ENCODE results near the gene RPUSD1. TPM values are rescaled to one million over a fixed set of nuclear protein-coding genes. Genes with fewer than 3 reads are reported as not detected.

The RPUSD1 gene
- total and polyA plus RNA-seq, 7 donors, result 10.7 to 31.1 (median 14.7) TPM

DNA sequence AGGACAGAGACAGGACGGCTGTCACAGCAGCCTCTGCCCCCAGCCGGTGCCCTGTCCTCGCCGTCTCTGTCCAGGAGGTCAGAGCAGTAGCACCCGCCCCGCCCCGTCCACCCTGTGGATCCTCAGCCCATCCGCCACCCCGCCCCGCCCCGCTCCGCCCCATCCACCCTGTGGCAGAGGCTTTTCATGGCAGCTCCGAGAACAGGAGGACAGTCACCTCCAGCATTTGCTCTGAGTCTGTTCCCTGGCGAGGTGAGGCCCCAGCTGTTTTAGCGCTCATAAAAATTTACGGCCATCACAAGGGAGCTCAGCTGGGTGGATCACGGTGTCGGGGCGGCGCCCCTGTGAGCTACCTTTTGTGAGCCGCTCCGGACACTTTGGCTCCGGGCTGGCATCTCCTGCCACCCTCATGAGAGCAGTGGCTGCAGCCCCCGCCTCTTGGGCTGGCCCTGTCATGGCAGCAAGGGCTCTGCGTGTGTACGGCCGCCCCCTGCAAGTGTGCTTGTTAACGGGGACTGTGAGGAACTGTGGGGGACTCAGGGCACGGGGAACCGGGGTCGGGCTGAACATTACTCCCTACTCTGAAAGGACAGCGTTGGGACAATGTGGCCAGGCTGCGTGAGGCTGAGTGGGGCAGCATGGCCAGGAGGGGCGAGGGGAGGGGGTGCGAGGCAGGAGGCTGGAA, 44.6 kb upstream of the RPUSD1 start:
- intact Hi-C loops (cut with DNase I), result no loop called here
- Histone ChIP-seq H3K27ac (no peak overlapping the region), H3K27me3 (peaks cover 0 to 41% (median 15%) of the 10 kb centered on the region in 3 donors), H3K4me3 (no peak overlapping the region), H3K9me3 (peaks cover 9 to 23% (median 16%) of the 10 kb centered on the region in 4 donors), H3K36me3 (no peaks in the 10 kb centered on the region), H3K4me1 (no peaks in the 10 kb centered on the region)
- WGBS, 2 donors, result 14 to 62% methylated on average over 35 of the region's 35 CpGs
- TF ChIP-seq, protein P1, sequence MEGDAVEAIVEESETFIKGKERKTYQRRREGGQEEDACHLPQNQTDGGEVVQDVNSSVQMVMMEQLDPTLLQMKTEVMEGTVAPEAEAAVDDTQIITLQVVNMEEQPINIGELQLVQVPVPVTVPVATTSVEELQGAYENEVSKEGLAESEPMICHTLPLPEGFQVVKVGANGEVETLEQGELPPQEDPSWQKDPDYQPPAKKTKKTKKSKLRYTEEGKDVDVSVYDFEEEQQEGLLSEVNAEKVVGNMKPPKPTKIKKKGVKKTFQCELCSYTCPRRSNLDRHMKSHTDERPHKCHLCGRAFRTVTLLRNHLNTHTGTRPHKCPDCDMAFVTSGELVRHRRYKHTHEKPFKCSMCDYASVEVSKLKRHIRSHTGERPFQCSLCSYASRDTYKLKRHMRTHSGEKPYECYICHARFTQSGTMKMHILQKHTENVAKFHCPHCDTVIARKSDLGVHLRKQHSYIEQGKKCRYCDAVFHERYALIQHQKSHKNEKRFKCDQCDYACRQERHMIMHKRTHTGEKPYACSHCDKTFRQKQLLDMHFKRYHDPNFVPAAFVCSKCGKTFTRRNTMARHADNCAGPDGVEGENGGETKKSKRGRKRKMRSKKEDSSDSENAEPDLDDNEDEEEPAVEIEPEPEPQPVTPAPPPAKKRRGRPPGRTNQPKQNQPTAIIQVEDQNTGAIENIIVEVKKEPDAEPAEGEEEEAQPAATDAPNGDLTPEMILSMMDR (IDR thresholded peaks at IDR 0.05), result no peak
- no peak for TF ChIP-seq POLR2AphosphoS5 (IDR thresholded peaks at IDR 0.05)
- TF ChIP-seq POLR2A (IDR thresholded peaks at IDR 0.05), result no peak
- no peak for TF ChIP-seq EP300 (IDR thresholded peaks at IDR 0.05)
- DNase-seq, result no peak

DNA sequence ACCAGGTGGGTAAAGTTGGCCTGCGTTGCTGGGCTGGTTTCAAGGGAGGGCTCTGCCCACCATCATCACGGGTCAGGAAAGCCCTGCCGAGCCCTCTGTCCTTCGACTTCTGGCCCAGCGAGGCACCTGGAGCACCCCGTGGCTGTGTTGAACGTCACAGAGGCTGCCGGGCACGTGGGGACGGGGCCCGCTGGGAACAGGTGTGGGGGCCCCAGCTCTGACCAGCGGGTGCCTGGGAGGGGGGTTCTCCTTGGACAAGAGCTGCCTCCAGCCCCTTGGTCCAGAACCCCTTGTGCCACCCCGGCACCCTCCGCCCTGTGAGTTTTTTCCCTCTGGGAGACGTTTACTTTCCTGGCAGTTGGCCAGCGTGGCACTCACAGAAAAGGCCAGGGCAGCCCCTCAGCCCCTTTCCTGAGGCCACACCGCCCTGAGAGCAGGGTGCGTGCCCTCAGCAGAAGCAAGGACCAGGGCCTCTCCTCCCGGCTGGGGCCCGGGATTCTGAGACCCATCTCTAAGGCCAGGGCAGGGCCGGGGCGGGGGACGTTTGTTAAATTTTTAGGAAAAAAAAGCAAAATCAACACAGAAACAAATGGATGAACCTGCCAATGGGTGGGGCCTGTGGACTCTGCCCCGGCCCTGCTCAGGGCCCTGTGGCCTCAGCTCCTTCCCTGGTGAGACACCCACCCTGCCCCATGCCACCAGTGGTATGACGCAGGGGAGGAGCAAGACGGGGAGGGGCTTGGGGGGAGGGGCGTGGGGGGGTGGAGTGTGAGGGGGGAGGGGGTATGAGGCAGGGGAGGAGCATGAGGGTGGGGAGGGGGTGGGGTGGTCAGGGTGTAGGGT, 43.6 kb upstream of the RPUSD1 start:
- Histone ChIP-seq H3K4me1 (no peaks in the 10 kb centered on the region), H3K9me3 (peaks cover 7 to 22% (median 14%) of the 10 kb centered on the region in 4 donors), H3K27ac (no peak overlapping the region), H3K27me3 (peaks cover 0 to 41% (median 15%) of the 10 kb centered on the region in 3 donors), H3K36me3 (no peaks in the 10 kb centered on the region), H3K4me3 (no peak overlapping the region)
- WGBS, 2 donors, result 26 to 61% methylated on average over 26 to 27 of the region's 27 CpGs
- DNase-seq, result no peak
- TF ChIP-seq EP300 (IDR thresholded peaks at IDR 0.05) (no peak), POLR2A (IDR thresholded peaks at IDR 0.05) (no peak), POLR2AphosphoS5 (IDR thresholded peaks at IDR 0.05) (no peak)
- TF ChIP-seq, protein P1 (IDR thresholded peaks at IDR 0.05), result no peak
- intact Hi-C loops (cut with DNase I), result no loop called here

DNA sequence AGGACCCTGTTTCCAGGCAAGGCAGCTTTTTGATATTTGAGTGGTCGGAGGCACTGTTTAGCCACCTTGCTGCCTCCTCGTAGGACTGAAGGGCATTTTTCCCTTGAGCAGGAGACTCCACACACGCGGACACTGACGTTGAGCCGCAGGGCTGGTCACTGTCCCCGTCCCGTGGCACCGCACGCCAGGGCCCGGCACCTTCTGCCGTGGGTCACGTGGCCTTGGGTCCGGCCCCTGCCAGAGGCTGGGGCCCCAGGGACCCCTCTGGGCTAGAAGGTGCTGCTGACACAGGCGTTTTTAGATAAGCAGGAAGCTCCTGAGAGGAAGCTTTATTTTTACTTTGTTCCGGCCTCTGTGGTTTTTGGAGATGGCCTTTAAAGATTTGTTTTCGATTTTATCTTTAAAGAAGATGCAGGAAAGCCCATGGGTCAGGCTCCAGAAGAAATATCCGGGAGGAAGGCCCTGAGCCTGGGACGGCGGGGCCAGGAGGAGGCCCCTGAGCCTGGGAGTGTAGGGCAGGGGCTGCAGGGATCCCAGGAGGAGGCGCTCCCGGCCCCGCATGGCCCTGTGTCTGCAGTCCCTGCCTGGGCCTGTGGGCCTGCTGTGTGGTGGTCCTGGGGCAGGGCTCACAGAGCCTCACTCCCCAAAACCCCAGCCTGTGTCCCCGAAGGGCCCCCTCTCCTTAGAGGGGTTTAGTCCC, 42.8 kb upstream of the RPUSD1 start:
- H3K27me3 ChIP-seq, result peaks cover 0 to 43% (median 15%) of the 10 kb centered on the region in 3 donors
- H3K4me3 ChIP-seq, result no peak overlapping the region
- H3K4me1 ChIP-seq, result no peaks in the 10 kb centered on the region
- TF ChIP-seq, protein P1 (IDR thresholded peaks at IDR 0.05), result no peak
- TF ChIP-seq POLR2A (IDR thresholded peaks at IDR 0.05) (no peak), POLR2AphosphoS5 (IDR thresholded peaks at IDR 0.05) (no peak), EP300 (IDR thresholded peaks at IDR 0.05) (no peak)
- H3K36me3 ChIP-seq, result no peaks in the 10 kb centered on the region
- H3K27ac ChIP-seq, result no peak overlapping the region
- DNase-seq, result no peak
- intact Hi-C loops (cut with DNase I), result no loop called here
- WGBS, 2 donors, result 52 to 78% methylated on average over 24 of the region's 24 CpGs
- H3K9me3 ChIP-seq, result peaks cover 3 to 17% (median 9%) of the 10 kb centered on the region in 4 donors

DNA sequence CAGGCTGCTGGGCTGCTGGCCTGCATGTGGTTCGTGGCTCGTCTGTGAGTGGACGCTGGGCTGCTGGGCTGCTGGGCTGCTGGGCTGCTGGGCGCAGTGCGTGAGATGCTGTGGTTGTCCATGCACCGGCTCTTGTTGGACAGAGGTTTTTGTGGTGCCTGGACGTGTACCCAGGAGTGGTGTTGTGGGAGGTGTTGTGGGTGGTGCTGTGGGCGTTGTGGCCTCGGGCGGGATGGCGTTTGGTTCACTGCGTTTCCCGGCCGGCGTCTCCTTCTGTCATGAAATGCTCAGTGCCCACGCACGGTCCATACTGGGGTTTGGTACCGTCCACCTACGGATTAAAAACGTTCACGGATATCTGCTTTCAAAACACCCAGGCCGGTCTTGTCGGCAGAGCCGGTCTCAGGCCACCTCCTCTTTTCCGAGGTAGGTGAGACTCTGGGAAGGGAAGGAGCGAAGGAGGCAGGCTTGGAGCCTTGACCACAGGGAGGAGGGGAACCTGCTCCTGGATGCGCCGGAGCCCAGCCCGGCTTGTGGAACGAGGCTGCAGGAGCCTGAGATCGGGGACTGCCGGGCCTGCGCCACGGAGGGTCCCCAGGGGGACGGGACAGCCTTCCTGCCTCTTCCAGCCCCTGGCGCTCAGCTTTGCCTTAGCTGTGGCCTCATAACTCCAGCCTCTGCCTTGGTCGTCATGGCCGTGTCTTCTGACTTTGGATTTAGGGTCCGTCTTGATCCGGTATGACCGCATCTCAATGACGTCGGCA, 42.1 kb upstream of the RPUSD1 start:
- 88 to 92% methylated on average over 43 of the region's 43 CpGs for WGBS, 2 donors
- DNase-seq, result no peak
- no peak overlapping the region for H3K4me3 ChIP-seq
- no peak overlapping the region for H3K27ac ChIP-seq
- TF ChIP-seq POLR2AphosphoS5 (IDR thresholded peaks at IDR 0.05) (no peak), POLR2A (IDR thresholded peaks at IDR 0.05) (no peak), EP300 (IDR thresholded peaks at IDR 0.05) (no peak)
- TF ChIP-seq, protein P1 (IDR thresholded peaks at IDR 0.05), result no peak
- H3K9me3 ChIP-seq, result peaks cover 0 to 11% (median 2%) of the 10 kb centered on the region in 4 donors
- intact Hi-C loops (cut with DNase I), result no loop called here
- H3K4me1 ChIP-seq, result peaks cover 0 to 5% (median 3%) of the 10 kb centered on the region in 4 donors
- peaks cover 0 to 50% (median 18%) of the 10 kb centered on the region in 3 donors for H3K27me3 ChIP-seq
- no peaks in the 10 kb centered on the region for H3K36me3 ChIP-seq

Measured in sigmoid colon (tissue), 7 donors.